Urinary bladder (tissue), 4 donors: ENCODE results near the gene CC2D1A. TPM values are rescaled to one million over a fixed set of nuclear protein-coding genes. Genes with fewer than 3 reads are reported as not detected.

Experiments used
- DNase-seq: peaks from one replicate; pipeline ENCODE4 v3.0.0-alpha.2; 2015; ENCODE audit errors: extremely low spot score
- H3K27ac ChIP-seq: one replicate; pipeline ENCODE4 v1.5.1; 2013; ENCODE audit warnings: low read depth, mild to moderate bottlenecking, moderate library complexity
- H3K36me3 ChIP-seq: one replicate; pipeline ENCODE4 v1.6.1; 2013; ENCODE audit warnings: mild to moderate bottlenecking, moderate library complexity; ENCODE audit not compliant: insufficient read depth
- H3K4me1 ChIP-seq: one replicate; pipeline ENCODE4 v1.6.1; 2013; ENCODE audit warnings: mild to moderate bottlenecking, moderate library complexity; ENCODE audit not compliant: insufficient read depth
- H3K4me3 ChIP-seq: one replicate; pipeline ENCODE4 v1.5.1; 2013; ENCODE audit warnings: low read depth, low read length
- WGBS: extraction: QIAGEN DNeasy Blood & Tissue Kit; methylation state at CpG from one replicate; pipeline ENCODE4 v1.1.7; 2013; 5-methylcytosine and 5-hydroxymethylcytosine counted together
- polyA plus RNA-seq: library from polyadenylated mRNA; stranded (reverse); fragments of 200-250 nt; gene quantifications from one replicate; pipeline ENCODE4 v1.2.3, GENCODE V29; 2013
- total RNA-seq: library from RNA; depleted of rRNA; stranded (reverse); fragments of >200 nt; gene quantifications from one replicate; pipeline ENCODE4 v1.2.3, GENCODE V29; 2014
- donor health status: healthy with polysubstance abuse.
- donor health status: healthy.

The CC2D1A gene
- total and polyA plus RNA-seq, 2 donors = 7.3 to 25.8 TPM

DNA sequence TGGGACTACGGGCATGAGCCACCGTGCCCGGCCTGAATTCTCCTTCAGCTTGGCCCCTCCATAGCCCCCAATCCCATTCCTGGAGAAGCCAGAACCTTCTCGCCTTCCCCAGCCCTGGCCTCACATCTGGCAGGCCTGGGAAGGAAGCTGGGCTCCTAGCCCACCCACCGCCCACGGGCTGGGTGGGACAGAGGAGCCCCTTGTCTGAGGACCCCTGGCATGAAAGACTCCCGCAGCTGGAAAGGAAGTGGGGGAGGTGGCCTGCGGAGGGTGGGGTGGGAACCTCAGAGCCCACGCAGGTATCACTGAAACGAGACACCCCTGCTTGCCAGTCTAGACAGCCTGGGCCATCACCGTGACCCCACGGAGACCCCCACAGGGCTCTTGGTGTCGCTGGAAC lies 36.7 kb upstream of the CC2D1A start:
- H3K27ac ChIP-seq = no peak overlapping the region
- 69% methylated on average over 13 of the region's 13 CpGs for WGBS
- no peaks in the 10 kb centered on the region for H3K36me3 ChIP-seq
- H3K4me1 ChIP-seq = no peaks in the 10 kb centered on the region
- no peak for DNase-seq
- H3K4me3 ChIP-seq = no peak overlapping the region

DNA sequence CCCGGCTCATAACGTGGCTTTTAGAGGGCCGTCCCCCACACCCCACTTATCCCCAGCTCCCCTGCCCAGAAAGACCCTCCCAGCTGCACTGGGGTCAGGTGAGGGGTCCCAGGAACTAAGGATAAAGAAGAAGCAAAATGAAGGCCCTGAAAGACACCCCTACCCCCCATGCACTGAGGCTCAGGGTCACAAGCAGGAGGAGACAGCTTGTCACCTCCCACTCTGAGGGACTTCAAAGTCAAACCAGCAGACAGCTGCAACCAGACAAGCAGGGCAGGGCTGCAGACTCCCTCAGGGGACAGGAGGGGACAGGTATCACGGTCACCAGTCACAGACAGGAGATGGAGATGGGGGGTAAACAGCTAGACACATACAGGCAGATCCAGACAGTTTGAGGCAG lies 35.1 kb upstream of the CC2D1A start:
- H3K4me3 ChIP-seq = no peak overlapping the region

GRCh38 chr19:13872339-13872694 lies 33.7 kb upstream of the CC2D1A start:
- H3K4me1 ChIP-seq = no peaks in the 10 kb centered on the region
- no peak for DNase-seq
- 51% methylated on average over 5 of the region's 5 CpGs for WGBS
- H3K4me3 ChIP-seq = no peak overlapping the region
- H3K36me3 ChIP-seq = no peaks in the 10 kb centered on the region
- H3K27ac ChIP-seq = no peak overlapping the region

More for the DNA sequence above, 35.1 kb upstream of the CC2D1A start:
- Histone ChIP-seq H3K4me1 (no peaks in the 10 kb centered on the region), H3K27ac (no peak overlapping the region), H3K36me3 (no peaks in the 10 kb centered on the region)
- DNase-seq = no peak
- 91% methylated on average over 4 of the region's 4 CpGs for WGBS

- Histone ChIP-seq H3K36me3 (no peaks in the 10 kb centered on the region), H3K4me1 (no peaks in the 10 kb centered on the region), H3K27ac (no peak overlapping the region), H3K4me3 (peak overlapping the region; percentile 27)
- 4% methylated on average over 45 of the region's 45 CpGs for WGBS
- no peak for DNase-seq
These were observed 33.2 kb upstream of the CC2D1A start for GRCh38 chr19:13872695-13873389.

DNA sequence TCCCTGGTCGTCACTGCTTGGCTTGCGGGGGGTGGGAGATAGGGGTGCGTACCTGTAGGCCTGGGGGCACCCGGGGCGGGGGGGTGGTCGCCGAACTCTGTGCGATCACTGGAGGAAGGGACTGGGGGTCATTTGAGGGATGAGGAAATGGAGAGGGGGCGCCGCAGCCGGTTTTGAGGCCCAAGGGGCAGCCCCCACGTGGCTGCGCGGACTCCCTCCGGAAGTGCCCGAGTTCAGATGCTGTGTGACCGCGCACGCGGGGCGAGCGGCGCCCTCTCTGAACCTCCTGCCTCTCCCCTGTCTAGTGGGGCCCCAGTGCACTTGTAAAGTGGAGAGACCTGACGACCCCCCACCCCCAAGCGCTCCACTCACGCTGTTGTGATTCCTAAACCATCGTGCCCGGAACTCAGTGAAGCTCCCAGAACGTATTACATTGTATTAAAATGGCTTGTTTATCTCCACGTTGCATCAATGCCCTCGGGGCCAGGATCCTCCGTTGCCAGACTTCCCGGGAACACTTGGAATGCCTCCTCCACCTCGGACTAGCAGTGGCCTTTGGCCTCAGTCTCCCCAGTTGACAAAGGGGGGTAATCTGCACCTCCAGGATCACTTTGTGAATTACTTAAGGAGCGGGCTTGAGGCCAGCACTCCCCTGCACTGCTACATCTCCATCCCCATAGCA lies 32.0 kb upstream of the CC2D1A start:
- H3K36me3 ChIP-seq = no peaks in the 10 kb centered on the region
- H3K27ac ChIP-seq = no peak overlapping the region
- DNase-seq = no peak
- no peak overlapping the region for H3K4me3 ChIP-seq
- WGBS = 54% methylated on average over 35 of the region's 35 CpGs
- no peaks in the 10 kb centered on the region for H3K4me1 ChIP-seq

DNA sequence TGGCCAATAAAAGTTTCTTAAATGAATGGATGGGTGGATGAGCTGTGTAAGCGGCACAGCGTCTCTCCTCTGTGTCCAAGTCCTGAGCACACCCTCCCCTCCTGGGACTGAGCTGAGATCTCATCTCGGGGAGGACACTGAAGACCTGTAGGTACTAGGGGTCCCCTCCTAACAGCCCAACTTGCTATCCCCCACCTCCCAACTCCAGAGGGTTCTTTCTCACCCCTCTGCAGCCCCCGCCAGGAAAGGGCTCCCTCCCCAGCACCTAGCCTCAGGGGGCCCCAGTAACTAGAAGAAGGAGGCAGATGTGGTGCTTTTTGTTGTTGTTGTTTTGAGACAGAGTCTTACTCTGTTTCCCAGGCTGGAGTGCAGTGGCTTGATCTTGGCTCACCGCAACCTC lies 30.2 kb upstream of the CC2D1A start:
- no peaks in the 10 kb centered on the region for H3K36me3 ChIP-seq
- 96% methylated on average over 5 of the region's 5 CpGs for WGBS
- no peak for DNase-seq
- no peaks in the 10 kb centered on the region for H3K4me1 ChIP-seq
- no peak overlapping the region for H3K27ac ChIP-seq
- no peak overlapping the region for H3K4me3 ChIP-seq

- Histone ChIP-seq H3K4me3 (no peak within 1 kb of the TSS), H3K27ac (no peak within 1 kb of the TSS), H3K4me1 (no peaks in the 10 kb centered on the region), H3K36me3 (no peaks in the 10 kb centered on the region)
- WGBS = 51% methylated on average over 5 of the region's 5 CpGs
- DNase-seq = no peak
These were observed 29.2 kb upstream of the CC2D1A start, which contains the start of gene NANOS3 for GRCh38 chr19:13876834-13877233. TSS of gene NANOS3 (plus strand) at chr19:13877134. CDS start at chr19:13877249, 115 bp downstream.

DNA sequence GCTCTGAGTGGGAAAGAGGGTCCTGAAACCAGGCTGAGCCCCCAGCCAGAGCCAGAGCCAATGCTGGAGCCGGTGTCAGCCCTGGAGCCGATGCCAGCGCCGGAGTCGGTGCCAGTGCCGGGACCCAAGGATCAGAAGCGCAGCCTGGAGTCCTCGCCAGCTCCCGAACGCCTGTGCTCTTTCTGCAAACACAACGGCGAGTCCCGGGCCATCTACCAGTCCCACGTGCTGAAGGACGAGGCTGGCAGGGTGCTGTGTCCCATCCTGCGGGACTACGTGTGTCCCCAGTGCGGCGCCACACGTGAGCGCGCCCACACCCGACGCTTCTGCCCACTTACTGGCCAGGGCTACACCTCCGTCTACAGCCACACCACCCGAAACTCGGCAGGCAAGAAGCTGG lies 28.7 kb upstream of the CC2D1A start:
- no peak overlapping the region for H3K27ac ChIP-seq
- no peak overlapping the region for H3K4me3 ChIP-seq
- no peaks in the 10 kb centered on the region for H3K36me3 ChIP-seq
- no peak for DNase-seq
- WGBS = 89% methylated on average over 27 of the region's 27 CpGs
- no peaks in the 10 kb centered on the region for H3K4me1 ChIP-seq

GRCh38 chr19:13880059-13881043 lies 25.6 kb upstream of the CC2D1A start:
- Histone ChIP-seq H3K27ac (peak overlapping the region; percentile 47), H3K4me1 (no peaks in the 10 kb centered on the region), H3K36me3 (no peaks in the 10 kb centered on the region), H3K4me3 (no peak overlapping the region)
- DNase-seq = peak; percentile 83
- 6% methylated on average over 34 of the region's 34 CpGs for WGBS

- Histone ChIP-seq H3K4me3 (no peak overlapping the region), H3K36me3 (no peaks in the 10 kb centered on the region), H3K27ac (peak overlapping the region; percentile 73), H3K4me1 (no peaks in the 10 kb centered on the region)
- DNase-seq = no peak
- 39% methylated on average over 12 of the region's 12 CpGs for WGBS
These were observed 24.7 kb upstream of the CC2D1A start for GRCh38 chr19:13881251-13881691.

GRCh38 chr19:13881692-13882418 lies 24.1 kb upstream of the CC2D1A start:
- DNase-seq = no peak
- no peaks in the 10 kb centered on the region for H3K4me1 ChIP-seq
- 59% methylated on average over 17 of the region's 17 CpGs for WGBS
- H3K36me3 ChIP-seq = no peaks in the 10 kb centered on the region
- no peak overlapping the region for H3K4me3 ChIP-seq
- peak overlapping the region; percentile 73 for H3K27ac ChIP-seq

DNA sequence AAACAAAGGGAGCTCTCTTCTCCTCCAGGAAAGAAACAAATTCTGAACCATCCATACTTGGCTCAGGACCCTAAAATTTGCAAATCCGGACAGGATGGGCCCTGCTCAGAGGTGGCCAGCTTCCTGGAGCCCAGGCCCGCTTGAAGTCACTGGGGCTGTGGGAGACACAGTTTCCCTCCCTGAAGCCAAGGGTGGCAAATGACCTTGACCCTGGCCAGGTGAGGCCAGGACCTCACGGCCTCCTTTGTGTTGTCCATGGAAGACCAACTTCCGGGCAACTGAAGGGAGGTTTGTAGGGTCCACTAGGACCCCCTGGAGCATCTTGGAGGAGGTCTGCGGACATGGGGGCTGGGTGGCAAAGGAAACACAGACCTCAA lies 23.6 kb upstream of the CC2D1A start:
- no peaks in the 10 kb centered on the region for H3K4me1 ChIP-seq
- DNase-seq = no peak

DNA sequence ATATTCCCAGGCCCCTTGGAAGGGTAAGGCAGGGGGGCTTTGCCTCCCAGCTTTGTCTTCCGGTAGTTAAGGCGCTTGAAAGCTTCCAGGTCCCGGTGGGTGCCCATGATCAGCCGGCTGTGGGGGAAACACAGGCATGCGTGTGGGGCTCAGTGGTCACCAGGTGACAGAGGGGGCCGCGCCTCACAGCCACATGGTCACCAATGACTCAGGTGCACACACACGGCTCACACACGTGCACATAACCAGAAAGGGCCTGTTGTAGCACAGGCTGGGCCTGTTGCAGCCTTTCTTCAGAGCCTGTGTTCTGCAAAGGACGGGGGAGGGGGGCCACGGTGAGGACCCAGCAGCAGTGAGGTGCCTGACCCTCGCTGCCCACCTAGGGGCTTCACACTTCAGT lies 23.2 kb upstream of the CC2D1A start:
- WGBS = 91% methylated on average over 12 of the region's 12 CpGs
- Histone ChIP-seq H3K4me3 (no peak overlapping the region), H3K4me1 (no peaks in the 10 kb centered on the region), H3K27ac (no peak overlapping the region), H3K36me3 (no peaks in the 10 kb centered on the region)
- no peak for DNase-seq

More for the DNA sequence above, 23.6 kb upstream of the CC2D1A start:
- H3K27ac ChIP-seq = peak overlapping the region; percentile 30
- H3K36me3 ChIP-seq = no peaks in the 10 kb centered on the region
- WGBS = 92% methylated on average over 5 of the region's 5 CpGs
- no peak overlapping the region for H3K4me3 ChIP-seq
